Measurements from ENCODE around the gene ZNF445.
"Not testable (repeated sequence)": the region's sequence is repeated elsewhere in the genome, so short reads cannot be mapped to it uniquely, and the experiment has no call there.

Gene ZNF445

GRCh38 chr3:44418549-44418948 is 58.9 kb downstream of the ZNF445 start:
- TF ChIP-seq CTCF (IDR thresholded peaks at IDR 0.05; ENCODE audit: extremely low read depth, missing control alignments): no peak
- DNase-seq (ENCODE audit: low spot score): no peak

GRCh38 chr3:44418118-44418517 is 59.4 kb downstream of the ZNF445 start:
- DNase-seq (ENCODE audit: low spot score): not testable (repeated sequence)

GRCh38 chr3:44416031-44417030 is 61.1 kb downstream of the ZNF445 start:
- no peak for TF ChIP-seq CTCF (IDR thresholded peaks at IDR 0.05; ENCODE audit: extremely low read depth, missing control alignments)
- no peak for DNase-seq (ENCODE audit: low spot score)

GRCh38 chr3:44415421-44415820 is 62.0 kb downstream of the ZNF445 start:
- TF ChIP-seq CTCF (IDR thresholded peaks at IDR 0.05; ENCODE audit: extremely low read depth, missing control alignments): no peak
- DNase-seq (ENCODE audit: low spot score): no peak

- no peak for DNase-seq (ENCODE audit: low spot score)
- TF ChIP-seq CTCF (IDR thresholded peaks at IDR 0.05; ENCODE audit: extremely low read depth, missing control alignments): no peak
Measured at GRCh38 chr3:44414517-44415090, 62.9 kb downstream of the ZNF445 start.

- DNase-seq (ENCODE audit: low spot score): no peak
- no peak for TF ChIP-seq CTCF (IDR thresholded peaks at IDR 0.05; ENCODE audit: extremely low read depth, missing control alignments)
Measured at GRCh38 chr3:44412365-44412764, 65.1 kb downstream of the ZNF445 start.

- TF ChIP-seq CTCF (IDR thresholded peaks at IDR 0.05; ENCODE audit: extremely low read depth, missing control alignments): no peak
- DNase-seq (ENCODE audit: low spot score): no peak
Measured at GRCh38 chr3:44411031-44411645, 66.3 kb downstream of the ZNF445 start.

All from GM20000 (cell line).